Neural progenitor cell (in vitro differentiated cells): Measurements from ENCODE around the gene DLG2.

Experiments used
- EZH2phosphoT487 ChIP-seq: fragments of 200-600 bp; sonication (generic); IDR thresholded peaks from 2 replicates; pipeline ENCODE4 v1.6.1; 2017; ENCODE audit warnings: antibody characterized with exemption
- TF ChIP-seq, protein P1 (sequence below): fragments of 200-600 bp; sonication (generic); IDR thresholded peaks from 2 replicates; pipeline ENCODE4 v1.5.1; 2017; ENCODE audit warnings: antibody characterized with exemption, mild to moderate bottlenecking

DNA sequence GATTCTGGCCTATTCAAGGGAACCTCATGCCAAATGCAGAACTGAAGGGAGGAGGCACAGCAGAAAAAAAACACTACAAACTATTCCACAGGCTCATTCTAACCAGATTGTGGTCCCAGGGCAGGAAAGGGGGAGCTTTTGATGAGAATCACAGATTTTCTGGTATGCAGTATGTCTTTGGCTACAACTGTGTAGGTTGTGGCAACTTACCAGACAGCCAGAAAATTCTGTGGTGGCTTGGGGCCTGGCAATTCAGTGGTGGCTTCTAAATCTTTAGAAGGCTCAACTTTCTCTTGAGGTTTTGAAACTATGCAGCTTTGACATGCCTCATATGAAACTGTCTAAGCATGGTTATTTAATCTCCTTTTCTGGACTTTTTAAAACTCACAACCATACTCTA lies 1490.2 kb downstream of the DLG2 start:
- TF ChIP-seq, protein P1, sequence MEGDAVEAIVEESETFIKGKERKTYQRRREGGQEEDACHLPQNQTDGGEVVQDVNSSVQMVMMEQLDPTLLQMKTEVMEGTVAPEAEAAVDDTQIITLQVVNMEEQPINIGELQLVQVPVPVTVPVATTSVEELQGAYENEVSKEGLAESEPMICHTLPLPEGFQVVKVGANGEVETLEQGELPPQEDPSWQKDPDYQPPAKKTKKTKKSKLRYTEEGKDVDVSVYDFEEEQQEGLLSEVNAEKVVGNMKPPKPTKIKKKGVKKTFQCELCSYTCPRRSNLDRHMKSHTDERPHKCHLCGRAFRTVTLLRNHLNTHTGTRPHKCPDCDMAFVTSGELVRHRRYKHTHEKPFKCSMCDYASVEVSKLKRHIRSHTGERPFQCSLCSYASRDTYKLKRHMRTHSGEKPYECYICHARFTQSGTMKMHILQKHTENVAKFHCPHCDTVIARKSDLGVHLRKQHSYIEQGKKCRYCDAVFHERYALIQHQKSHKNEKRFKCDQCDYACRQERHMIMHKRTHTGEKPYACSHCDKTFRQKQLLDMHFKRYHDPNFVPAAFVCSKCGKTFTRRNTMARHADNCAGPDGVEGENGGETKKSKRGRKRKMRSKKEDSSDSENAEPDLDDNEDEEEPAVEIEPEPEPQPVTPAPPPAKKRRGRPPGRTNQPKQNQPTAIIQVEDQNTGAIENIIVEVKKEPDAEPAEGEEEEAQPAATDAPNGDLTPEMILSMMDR = no peak
- no peak for TF ChIP-seq EZH2phosphoT487
